ENCODE results near the gene LRP5. TPM values are rescaled to one million over a fixed set of nuclear protein-coding genes. Genes with fewer than 3 reads are reported as not detected.

Gene LRP5
- total RNA-seq, 1 donor from 2014 or later: 162 TPM

GRCh38 chr11:68322052-68322430 lies 9.7 kb downstream of the LRP5 start:
- Mint-ChIP-seq H3K9me3 (ENCODE audit: unreplicated experiment) (no peaks in the 10 kb centered on the region), H3K4me1 (ENCODE audit: unreplicated experiment) (peaks cover 34% of the 10 kb centered on the region), H3K27me3 (ENCODE audit: unreplicated experiment) (no peaks in the 10 kb centered on the region), H3K36me3 (ENCODE audit: unreplicated experiment) (peaks cover 18% of the 10 kb centered on the region), H3K27ac (ENCODE audit: unreplicated experiment) (no peak overlapping the region), H3K4me3 (ENCODE audit: unreplicated experiment) (no peak overlapping the region)
- no peak for DNase-seq (ENCODE audit: extremely low spot score, unreplicated experiment)
- TF ChIP-seq, protein P1, sequence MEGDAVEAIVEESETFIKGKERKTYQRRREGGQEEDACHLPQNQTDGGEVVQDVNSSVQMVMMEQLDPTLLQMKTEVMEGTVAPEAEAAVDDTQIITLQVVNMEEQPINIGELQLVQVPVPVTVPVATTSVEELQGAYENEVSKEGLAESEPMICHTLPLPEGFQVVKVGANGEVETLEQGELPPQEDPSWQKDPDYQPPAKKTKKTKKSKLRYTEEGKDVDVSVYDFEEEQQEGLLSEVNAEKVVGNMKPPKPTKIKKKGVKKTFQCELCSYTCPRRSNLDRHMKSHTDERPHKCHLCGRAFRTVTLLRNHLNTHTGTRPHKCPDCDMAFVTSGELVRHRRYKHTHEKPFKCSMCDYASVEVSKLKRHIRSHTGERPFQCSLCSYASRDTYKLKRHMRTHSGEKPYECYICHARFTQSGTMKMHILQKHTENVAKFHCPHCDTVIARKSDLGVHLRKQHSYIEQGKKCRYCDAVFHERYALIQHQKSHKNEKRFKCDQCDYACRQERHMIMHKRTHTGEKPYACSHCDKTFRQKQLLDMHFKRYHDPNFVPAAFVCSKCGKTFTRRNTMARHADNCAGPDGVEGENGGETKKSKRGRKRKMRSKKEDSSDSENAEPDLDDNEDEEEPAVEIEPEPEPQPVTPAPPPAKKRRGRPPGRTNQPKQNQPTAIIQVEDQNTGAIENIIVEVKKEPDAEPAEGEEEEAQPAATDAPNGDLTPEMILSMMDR (IDR thresholded peaks at IDR 0.05): no peak

DNA sequence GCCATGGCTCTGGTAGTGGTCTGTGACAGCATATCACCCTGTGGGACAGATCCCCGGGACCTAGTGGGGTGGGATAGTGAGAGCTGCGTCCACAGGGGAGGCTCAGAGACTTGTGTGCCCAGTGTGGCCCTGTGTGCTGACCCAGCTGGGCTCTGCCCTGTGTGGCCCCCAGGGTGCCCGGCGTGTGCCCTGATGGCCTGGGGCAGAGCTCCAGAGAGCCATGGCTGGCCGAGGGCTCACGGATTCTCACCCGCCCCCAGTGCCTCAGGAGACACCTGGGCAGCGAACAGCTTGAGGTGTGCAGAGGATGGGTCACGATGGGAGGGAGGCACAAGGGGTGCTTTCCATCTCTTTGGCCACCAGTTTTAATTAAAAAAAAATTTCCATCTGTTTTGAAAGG lies 11.8 kb downstream of the LRP5 start:
- Mint-ChIP-seq H3K4me1 (ENCODE audit: unreplicated experiment) (peaks cover 44% of the 10 kb centered on the region), H3K4me3 (ENCODE audit: unreplicated experiment) (no peak overlapping the region), H3K27ac (ENCODE audit: unreplicated experiment) (no peak overlapping the region), H3K9me3 (ENCODE audit: unreplicated experiment) (no peaks in the 10 kb centered on the region), H3K36me3 (ENCODE audit: unreplicated experiment) (peaks cover 18% of the 10 kb centered on the region), H3K27me3 (ENCODE audit: unreplicated experiment) (no peaks in the 10 kb centered on the region)
- TF ChIP-seq, protein P1 (IDR thresholded peaks at IDR 0.05): no peak
- DNase-seq (ENCODE audit: extremely low spot score, unreplicated experiment): no peak

DNA sequence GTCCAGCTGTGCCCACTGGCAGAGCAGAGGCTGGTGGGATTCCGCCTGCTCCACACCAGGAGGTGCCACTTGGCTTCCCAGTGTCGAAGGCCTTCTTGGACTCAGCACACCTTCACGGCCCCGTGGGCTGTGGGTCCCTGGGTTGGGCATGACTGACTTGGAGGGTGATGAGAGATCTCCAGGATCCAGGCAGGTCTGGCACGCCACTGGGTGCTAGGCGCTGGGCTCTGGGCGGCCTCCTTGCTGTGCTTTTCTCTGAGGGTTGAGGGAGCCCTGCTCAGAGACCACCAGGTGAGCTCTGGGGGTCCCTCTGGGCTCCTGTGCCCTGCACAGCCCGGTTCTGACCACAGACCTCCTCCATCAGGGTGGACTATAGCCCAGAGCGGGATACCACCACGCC lies 12.3 kb downstream of the LRP5 start:
- no peak for DNase-seq (ENCODE audit: extremely low spot score, unreplicated experiment)
- peaks cover 46% of the 10 kb centered on the region for H3K4me1 Mint-ChIP-seq (ENCODE audit: unreplicated experiment)

GRCh38 chr11:68325183-68325906 lies 13.0 kb downstream of the LRP5 start:
- DNase-seq (ENCODE audit: extremely low spot score, unreplicated experiment): no peak
- TF ChIP-seq, protein P1 (IDR thresholded peaks at IDR 0.05): no peak
- peaks cover 52% of the 10 kb centered on the region for H3K4me1 Mint-ChIP-seq (ENCODE audit: unreplicated experiment)

More for the DNA sequence above, 12.3 kb downstream of the LRP5 start:
- no peaks in the 10 kb centered on the region for H3K27me3 Mint-ChIP-seq (ENCODE audit: unreplicated experiment)
- no peak overlapping the region for H3K4me3 Mint-ChIP-seq (ENCODE audit: unreplicated experiment)
- H3K27ac Mint-ChIP-seq (ENCODE audit: unreplicated experiment): no peak overlapping the region
- TF ChIP-seq, protein P1 (IDR thresholded peaks at IDR 0.05): no peak
- no peaks in the 10 kb centered on the region for H3K9me3 Mint-ChIP-seq (ENCODE audit: unreplicated experiment)
- peaks cover 18% of the 10 kb centered on the region for H3K36me3 Mint-ChIP-seq (ENCODE audit: unreplicated experiment)

DNA sequence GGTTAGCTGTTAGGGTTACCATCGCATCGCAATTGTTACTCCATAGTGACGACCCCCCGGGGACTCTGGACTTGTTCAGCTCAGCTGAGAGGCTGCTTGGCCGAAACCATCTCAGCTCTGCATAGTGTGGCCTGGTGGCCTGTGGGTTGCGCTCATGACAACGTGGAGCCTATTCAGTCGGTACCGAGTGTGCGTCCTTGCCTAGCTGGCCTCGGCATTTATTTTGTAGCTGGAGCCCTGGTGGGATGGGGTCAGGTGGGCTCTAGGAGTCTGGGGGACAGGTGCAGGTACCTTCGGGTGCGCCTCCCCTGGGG lies 13.5 kb downstream of the LRP5 start:
- H3K27ac Mint-ChIP-seq (ENCODE audit: unreplicated experiment): no peak overlapping the region
- H3K9me3 Mint-ChIP-seq (ENCODE audit: unreplicated experiment): no peaks in the 10 kb centered on the region
- DNase-seq (ENCODE audit: extremely low spot score, unreplicated experiment): no peak
- H3K36me3 Mint-ChIP-seq (ENCODE audit: unreplicated experiment): peaks cover 16% of the 10 kb centered on the region
- TF ChIP-seq, protein P1 (IDR thresholded peaks at IDR 0.05): no peak
- H3K4me3 Mint-ChIP-seq (ENCODE audit: unreplicated experiment): no peak overlapping the region
- peaks cover 56% of the 10 kb centered on the region for H3K4me1 Mint-ChIP-seq (ENCODE audit: unreplicated experiment)
- no peaks in the 10 kb centered on the region for H3K27me3 Mint-ChIP-seq (ENCODE audit: unreplicated experiment)

More at GRCh38 chr11:68325183-68325906, 13.0 kb downstream of the LRP5 start:
- Mint-ChIP-seq H3K27me3 (ENCODE audit: unreplicated experiment) (no peaks in the 10 kb centered on the region), H3K4me3 (ENCODE audit: unreplicated experiment) (no peak overlapping the region), H3K36me3 (ENCODE audit: unreplicated experiment) (peaks cover 18% of the 10 kb centered on the region), H3K9me3 (ENCODE audit: unreplicated experiment) (no peaks in the 10 kb centered on the region), H3K27ac (ENCODE audit: unreplicated experiment) (no peak overlapping the region)

All from osteocyte (in vitro differentiated cells).